Measurements from ENCODE around the gene HSD17B4. TPM values are rescaled to one million over a fixed set of nuclear protein-coding genes. Genes with fewer than 3 reads are reported as not detected.

Gene HSD17B4
- total and polyA plus RNA-seq, 2 of the 13 experiments (the other 11 are each of a cell fraction or from before 2014, with no cell fraction given) = 178 to 399 TPM

GRCh38 chr5:119439140-119439631 is 13.1 kb upstream of the HSD17B4 start (continued):
- TF ChIP-seq, protein P1, sequence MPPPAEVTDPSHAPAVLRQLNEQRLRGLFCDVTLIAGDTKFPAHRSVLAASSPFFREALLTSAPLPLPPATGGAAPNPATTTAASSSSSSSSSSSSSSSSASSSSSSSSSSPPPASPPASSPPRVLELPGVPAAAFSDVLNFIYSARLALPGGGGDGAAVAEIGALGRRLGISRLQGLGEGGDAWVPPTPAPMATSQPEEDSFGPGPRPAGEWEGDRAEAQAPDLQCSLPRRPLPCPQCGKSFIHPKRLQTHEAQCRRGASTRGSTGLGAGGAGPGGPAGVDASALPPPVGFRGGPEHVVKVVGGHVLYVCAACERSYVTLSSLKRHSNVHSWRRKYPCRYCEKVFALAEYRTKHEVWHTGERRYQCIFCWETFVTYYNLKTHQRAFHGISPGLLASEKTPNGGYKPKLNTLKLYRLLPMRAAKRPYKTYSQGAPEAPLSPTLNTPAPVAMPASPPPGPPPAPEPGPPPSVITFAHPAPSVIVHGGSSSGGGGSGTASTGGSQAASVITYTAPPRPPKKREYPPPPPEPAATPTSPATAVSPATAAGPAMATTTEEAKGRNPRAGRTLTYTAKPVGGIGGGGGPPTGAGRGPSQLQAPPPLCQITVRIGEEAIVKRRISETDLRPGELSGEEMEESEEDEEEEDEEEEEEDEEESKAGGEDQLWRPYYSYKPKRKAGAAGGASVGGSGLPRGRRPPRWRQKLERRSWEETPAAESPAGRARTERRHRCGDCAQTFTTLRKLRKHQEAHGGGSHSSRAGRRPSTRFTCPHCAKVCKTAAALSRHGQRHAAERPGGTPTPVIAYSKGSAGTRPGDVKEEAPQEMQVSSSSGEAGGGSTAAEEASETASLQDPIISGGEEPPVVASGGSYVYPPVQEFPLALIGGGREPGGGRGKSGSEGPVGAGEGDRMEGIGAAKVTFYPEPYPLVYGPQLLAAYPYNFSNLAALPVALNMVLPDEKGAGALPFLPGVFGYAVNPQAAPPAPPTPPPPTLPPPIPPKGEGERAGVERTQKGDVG (CRISPR knock-in tag; IDR thresholded peaks at IDR 0.05; ENCODE audit: borderline replicate concordance) = no peak
- TF ChIP-seq CC2D1A (CRISPR knock-in tag; IDR thresholded peaks at IDR 0.05) (no peak), SRSF4 (IDR thresholded peaks at IDR 0.05; ENCODE audit: low read depth, low read length, poor library complexity, severe bottlenecking) (no peak), RERE (CRISPR knock-in tag; IDR thresholded peaks at IDR 0.05; ENCODE audit: low read depth) (no peak), ZNF552 (CRISPR knock-in tag; IDR thresholded peaks at IDR 0.05; ENCODE audit: borderline replicate concordance) (peak; percentile 35; the same call in 1 of the 2 replicates), ZNF83 (CRISPR knock-in tag; IDR thresholded peaks at IDR 0.05; ENCODE audit: borderline replicate concordance) (no peak), EP300 (IDR thresholded peaks at IDR 0.05; ENCODE audit: low read depth in 2 of 2, low read length in 2 of 2) (no peak), EP300 (CRISPR knock-in tag; IDR thresholded peaks at IDR 0.05; ENCODE audit: borderline replicate concordance) (no peak), NFIC (IDR thresholded peaks at IDR 0.05; ENCODE audit: low read length) (no peak), ZNF510 (CRISPR knock-in tag; IDR thresholded peaks at IDR 0.05; ENCODE audit: low read depth) (no peak)
- TF ChIP-seq, protein P2, sequence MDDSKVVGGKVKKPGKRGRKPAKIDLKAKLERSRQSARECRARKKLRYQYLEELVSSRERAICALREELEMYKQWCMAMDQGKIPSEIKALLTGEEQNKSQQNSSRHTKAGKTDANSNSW (CRISPR knock-in tag; IDR thresholded peaks at IDR 0.05; ENCODE audit: borderline replicate concordance) = no peak
- TF ChIP-seq, protein P3, sequence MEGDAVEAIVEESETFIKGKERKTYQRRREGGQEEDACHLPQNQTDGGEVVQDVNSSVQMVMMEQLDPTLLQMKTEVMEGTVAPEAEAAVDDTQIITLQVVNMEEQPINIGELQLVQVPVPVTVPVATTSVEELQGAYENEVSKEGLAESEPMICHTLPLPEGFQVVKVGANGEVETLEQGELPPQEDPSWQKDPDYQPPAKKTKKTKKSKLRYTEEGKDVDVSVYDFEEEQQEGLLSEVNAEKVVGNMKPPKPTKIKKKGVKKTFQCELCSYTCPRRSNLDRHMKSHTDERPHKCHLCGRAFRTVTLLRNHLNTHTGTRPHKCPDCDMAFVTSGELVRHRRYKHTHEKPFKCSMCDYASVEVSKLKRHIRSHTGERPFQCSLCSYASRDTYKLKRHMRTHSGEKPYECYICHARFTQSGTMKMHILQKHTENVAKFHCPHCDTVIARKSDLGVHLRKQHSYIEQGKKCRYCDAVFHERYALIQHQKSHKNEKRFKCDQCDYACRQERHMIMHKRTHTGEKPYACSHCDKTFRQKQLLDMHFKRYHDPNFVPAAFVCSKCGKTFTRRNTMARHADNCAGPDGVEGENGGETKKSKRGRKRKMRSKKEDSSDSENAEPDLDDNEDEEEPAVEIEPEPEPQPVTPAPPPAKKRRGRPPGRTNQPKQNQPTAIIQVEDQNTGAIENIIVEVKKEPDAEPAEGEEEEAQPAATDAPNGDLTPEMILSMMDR (CRISPR knock-in tag; IDR thresholded peaks at IDR 0.05) = peak; percentile 51
- TF ChIP-seq, protein P4, sequence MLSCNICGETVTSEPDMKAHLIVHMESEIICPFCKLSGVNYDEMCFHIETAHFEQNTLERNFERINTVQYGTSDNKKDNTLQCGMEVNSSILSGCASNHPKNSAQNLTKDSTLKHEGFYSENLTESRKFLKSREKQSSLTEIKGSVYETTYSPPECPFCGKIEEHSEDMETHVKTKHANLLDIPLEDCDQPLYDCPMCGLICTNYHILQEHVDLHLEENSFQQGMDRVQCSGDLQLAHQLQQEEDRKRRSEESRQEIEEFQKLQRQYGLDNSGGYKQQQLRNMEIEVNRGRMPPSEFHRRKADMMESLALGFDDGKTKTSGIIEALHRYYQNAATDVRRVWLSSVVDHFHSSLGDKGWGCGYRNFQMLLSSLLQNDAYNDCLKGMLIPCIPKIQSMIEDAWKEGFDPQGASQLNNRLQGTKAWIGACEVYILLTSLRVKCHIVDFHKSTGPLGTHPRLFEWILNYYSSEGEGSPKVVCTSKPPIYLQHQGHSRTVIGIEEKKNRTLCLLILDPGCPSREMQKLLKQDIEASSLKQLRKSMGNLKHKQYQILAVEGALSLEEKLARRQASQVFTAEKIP (CRISPR knock-in tag; IDR thresholded peaks at IDR 0.05; ENCODE audit: borderline replicate concordance) = no peak
